ENCODE results near the gene JAKMIP2.

Gene JAKMIP2

GRCh38 chr5:147691130-147691529 lies 91.4 kb downstream of the JAKMIP2 start:
- peak; percentile 21 for DNase-seq

- DNase-seq = peak; percentile 44
Observed at GRCh38 chr5:147690595-147690994, 91.9 kb downstream of the JAKMIP2 start.

GRCh38 chr5:147689426-147689825 lies 93.1 kb downstream of the JAKMIP2 start:
- no peak for DNase-seq

- no peak for DNase-seq
Observed at GRCh38 chr5:147688656-147689356, 93.7 kb downstream of the JAKMIP2 start.

GRCh38 chr5:147687118-147687517 lies 95.4 kb downstream of the JAKMIP2 start:
- no peak for DNase-seq

- no peak for DNase-seq
Observed at GRCh38 chr5:147686421-147686820, 96.1 kb downstream of the JAKMIP2 start.

GRCh38 chr5:147685993-147686392 lies 96.5 kb downstream of the JAKMIP2 start:
- DNase-seq = peak; percentile 3

- DNase-seq = no peak
Observed at GRCh38 chr5:147675168-147675567, 107.4 kb downstream of the JAKMIP2 start.

GRCh38 chr5:147674411-147674810 lies 108.1 kb downstream of the JAKMIP2 start:
- DNase-seq = no peak

- no peak for DNase-seq
Observed at GRCh38 chr5:147673791-147674190, 108.7 kb downstream of the JAKMIP2 start.

- no peak for DNase-seq
Observed at GRCh38 chr5:147673266-147673665, 109.3 kb downstream of the JAKMIP2 start.

GRCh38 chr5:147671365-147671764 lies 111.2 kb downstream of the JAKMIP2 start:
- DNase-seq = no peak

- DNase-seq = no peak
Observed at GRCh38 chr5:147670815-147671214, 111.7 kb downstream of the JAKMIP2 start.

- no peak for DNase-seq
Observed at GRCh38 chr5:147669169-147669869, 113.2 kb downstream of the JAKMIP2 start.

- no peak for DNase-seq
Observed at GRCh38 chr5:147668385-147668784, 114.1 kb downstream of the JAKMIP2 start.

- DNase-seq = no peak
Observed at GRCh38 chr5:147667363-147667762, 115.2 kb downstream of the JAKMIP2 start.

- no peak for DNase-seq
Observed at GRCh38 chr5:147666419-147666818, 116.1 kb downstream of the JAKMIP2 start.

- no peak for DNase-seq
Observed at GRCh38 chr5:147661541-147661940, 121.0 kb downstream of the JAKMIP2 start.

GRCh38 chr5:147659166-147659929 lies 123.2 kb downstream of the JAKMIP2 start:
- no peak for DNase-seq

- DNase-seq = no peak
Observed at GRCh38 chr5:147658293-147658932, 124.1 kb downstream of the JAKMIP2 start.

GRCh38 chr5:147648597-147648996 lies 133.9 kb downstream of the JAKMIP2 start:
- no peak for DNase-seq

GRCh38 chr5:147645197-147645596 lies 137.3 kb downstream of the JAKMIP2 start:
- no peak for DNase-seq

- no peak for DNase-seq
Observed at GRCh38 chr5:147644460-147644859, 138.1 kb downstream of the JAKMIP2 start.

All from kidney glomerular epithelial cell (primary cell).